PC-9 (cell line): Measurements from ENCODE around the gene KRT15. TPM values are rescaled to one million over a fixed set of nuclear protein-coding genes. Genes with fewer than 3 reads are reported as not detected.
A peak's percentile ranks its signal among the peaks of the same experiment; 100 is the strongest.

Experiments
- BruUV-seq: library from RNA; stranded (reverse); fragments of 400-500 nt; replicated peaks from 2 replicates; lab custom pipeline; 2021; lab: Mats Ljungman, UMichigan
- CTCF ChIA-PET: fragments of 300-600 bp; sonication (Branson Sonifier 250); formaldehyde crosslinking; loops from one replicate; lab custom pipeline; 2022; ENCODE audit warnings: antibody characterized with exemption; lab: Charles Lee
- POLR2A ChIA-PET: fragments of 300-600 bp; sonication (Branson Sonifier 250); formaldehyde crosslinking; loops from one replicate; lab custom pipeline; 2022; ENCODE audit warnings: antibody characterized with exemption; ENCODE audit not compliant: unreplicated experiment; lab: Charles Lee
- DNase-seq, 2 experiments: peaks; one replicate each; pipeline versions ENCODE4 v3.0.0 to v3.0.0-alpha.2; 2015 to 2022; ENCODE audit warnings: mixed read lengths in 1 of 2
- H2AFZ ChIP-seq: fragments of 200-600 bp; sonication (generic); 2 replicates; pipeline ENCODE4 v1.8.1; 2017; ENCODE audit warnings: antibody characterized with exemption
- H3F3A ChIP-seq: fragments of 200-600 bp; sonication (generic); 2 replicates; pipeline ENCODE4 v1.8.1; 2017; ENCODE audit warnings: antibody characterized with exemption, mild to moderate bottlenecking, low read depth; ENCODE audit not compliant: insufficient read depth
- H3K27ac ChIP-seq: fragments of 200-600 bp; sonication (generic); 2 replicates; pipeline ENCODE4 v1.6.1; 2016; ENCODE audit warnings: mixed run types
- H3K27me3 ChIP-seq: fragments of 200-600 bp; sonication (generic); 2 replicates; pipeline ENCODE4 v1.6.1; 2016; ENCODE audit warnings: low read depth, mixed run types; ENCODE audit not compliant: insufficient read depth
- H3K36me3 ChIP-seq: fragments of 200-600 bp; sonication (generic); 2 replicates; pipeline ENCODE4 v1.6.1; 2016; ENCODE audit warnings: low read depth, mixed run types
- H3K4me1 ChIP-seq: fragments of 200-600 bp; sonication (generic); replicated peaks from 2 replicates; pipeline ENCODE4 v1.6.1; 2016; ENCODE audit warnings: mixed run types; ENCODE audit not compliant: insufficient read depth
- H3K4me2 ChIP-seq: fragments of 200-600 bp; sonication (generic); 2 replicates; pipeline ENCODE4 v1.6.1; 2017; ENCODE audit warnings: mixed run types
- H3K4me3 ChIP-seq: fragments of 200-600 bp; sonication (generic); 2 replicates; pipeline ENCODE4 v1.6.1; 2016; ENCODE audit warnings: mixed run types
- H3K79me2 ChIP-seq: fragments of 200-600 bp; sonication (generic); 2 replicates; pipeline ENCODE4 v1.6.1; 2017; ENCODE audit warnings: low read depth, mixed run types
- H3K9me2 ChIP-seq: fragments of 200-600 bp; sonication (generic); 2 replicates; pipeline ENCODE4 v1.8.1; 2017; ENCODE audit warnings: mild to moderate bottlenecking; ENCODE audit not compliant: insufficient read depth
- H3K9me3 ChIP-seq: fragments of 200-600 bp; sonication (generic); 2 replicates; pipeline ENCODE4 v1.8.1; 2016; ENCODE audit warnings: low read depth; ENCODE audit not compliant: insufficient read depth
- H4K20me1 ChIP-seq: fragments of 200-600 bp; sonication (generic); 2 replicates; pipeline ENCODE4 v1.8.1; 2017; ENCODE audit not compliant: insufficient read depth
- CTCF ChIP-seq: fragments of 200-600 bp; sonication (generic); conservative IDR thresholded peaks from 2 replicates; pipeline ENCODE4 v1.6.1; 2017; ENCODE audit warnings: mixed run types, antibody characterized with exemption, mild to moderate bottlenecking, moderate library complexity
- EZH2 ChIP-seq: fragments of 200-600 bp; sonication (generic); IDR thresholded peaks from 2 replicates; pipeline ENCODE4 v1.8.0; 2017; ENCODE audit warnings: antibody characterized with exemption, low read depth
- intact Hi-C: fragments of 100-400 bp; cut with micrococcal nuclease; formaldehyde crosslinking; loops from one replicate; pipeline ENCODE4 v1.10.0; 2022; ENCODE audit not compliant: unreplicated experiment
- total RNA-seq: library from RNA; stranded (reverse); gene quantifications from 2 replicates; pipeline ENCODE4 v1.2.3, GENCODE V29; 2021

Gene KRT15
- total RNA-seq, 1 experiment from 2014 or later, result 41.9 TPM

- Histone ChIP-seq H3K79me2 (peaks cover 35% of the 10 kb centered on the region), H3F3A (peaks cover 63% of the 10 kb centered on the region), H3K27ac (peak overlapping the region; percentile 95), H3K9me2 (no peaks in the 10 kb centered on the region), H3K27me3 (no peaks in the 10 kb centered on the region), H3K9me3 (no peaks in the 10 kb centered on the region), H2AFZ (no peak overlapping the region), H3K4me2 (peak overlapping the region; percentile 69), H4K20me1 (peaks cover 5% of the 10 kb centered on the region; the same call in 1 of the 2 replicates), H3K4me1 (peaks cover 77% of the 10 kb centered on the region), H3K36me3 (peaks cover 16% of the 10 kb centered on the region), H3K4me3 (peak overlapping the region; percentile 36; the same call in 1 of the 2 replicates)
- intact Hi-C loops, result loop anchor here (1.0 to 10.0 kb wide), 2 partner anchors 12 to 195 kb away; no protein-coding TSS in a partner anchor
- CTCF ChIA-PET, result interaction anchor here (0.6 to 4.7 kb wide), 3 partner anchors 29 to 146 kb away, joined by 3 to 51 read pairs (median 4); no protein-coding TSS in a partner anchor
- TF ChIP-seq EZH2 (no peak), CTCF (no peak)
- no TSS peak for BruUV-seq
- POLR2A ChIA-PET, result interaction anchor here (0.6 to 5.8 kb wide), 4 partner anchors 13 to 895 kb away, joined by 3 to 75 read pairs (median 5); partner anchors contain the start of gene KRT13
- DNase-seq, result peak; percentile 79 to 83
Measured at GRCh38 chr17:41519501-41520224, 973 bp upstream of the KRT15 start.

- no peaks in the 10 kb centered on the region for H3K9me3 ChIP-seq
- peaks cover 3% of the 10 kb centered on the region for H3K36me3 ChIP-seq
- H3K27me3 ChIP-seq, result no peaks in the 10 kb centered on the region
- H3K4me3 ChIP-seq, result peak overlapping the region; percentile 36; the same call in 1 of the 2 replicates
- H4K20me1 ChIP-seq, result 0 out of 2 replicates have a peak, but pooled peaks cover under 1% of the 10 kb centered on the region
- H3K4me1 ChIP-seq, result peaks cover 61% of the 10 kb centered on the region
- no TSS peak for BruUV-seq
- peak overlapping the region; percentile 69 for H3K4me2 ChIP-seq
- no peak overlapping the region for H2AFZ ChIP-seq
- H3K79me2 ChIP-seq, result peaks cover 19% of the 10 kb centered on the region; the same call in 1 of the 2 replicates
- CTCF ChIA-PET, result interaction anchor here (0.7 kb wide), 1 partner anchor 267 kb away, joined by 6 read pairs; no protein-coding TSS in a partner anchor
- peaks cover 51% of the 10 kb centered on the region for H3F3A ChIP-seq
- peak in 1 of 2 experiments; percentile 32 for DNase-seq
- intact Hi-C loops, result no loop called here
- H3K27ac ChIP-seq, result peak overlapping the region; percentile 95; the same call in 1 of the 2 replicates
- POLR2A ChIA-PET, result interaction anchor here (0.6 kb wide), 1 partner anchor 10 kb away, joined by 3 read pairs; the partner anchor contains the start of gene KRT19
- TF ChIP-seq EZH2, result no peak
- TF ChIP-seq CTCF, result no peak
- H3K9me2 ChIP-seq, result no peaks in the 10 kb centered on the region
Measured at GRCh38 chr17:41518031-41518430, 659 bp downstream of the KRT15 start.

- no TSS peak for BruUV-seq
- H3K4me1 ChIP-seq, result peaks cover 50% of the 10 kb centered on the region
- ChIA-PET POLR2A (interaction anchor here (0.5 kb wide), 1 partner anchor 738 kb away, joined by 10 read pairs; no protein-coding TSS in a partner anchor), CTCF (no interaction called here)
- DNase-seq, result peak in 1 of 2 experiments; percentile 32
- no peaks in the 10 kb centered on the region for H3K27me3 ChIP-seq
- intact Hi-C loops, result no loop called here
- no peak for TF ChIP-seq CTCF
- no peak for TF ChIP-seq EZH2
- peak overlapping the region; percentile 69 for H3K4me2 ChIP-seq
- H3K27ac ChIP-seq, result no peak overlapping the region
- peaks cover 18% of the 10 kb centered on the region; the same call in 1 of the 2 replicates for H3K79me2 ChIP-seq
- no peaks in the 10 kb centered on the region for H4K20me1 ChIP-seq
- H2AFZ ChIP-seq, result no peak overlapping the region
- H3K4me3 ChIP-seq, result no peak overlapping the region
- no peaks in the 10 kb centered on the region for H3K9me3 ChIP-seq
- H3K36me3 ChIP-seq, result no peaks in the 10 kb centered on the region; the same call in 1 of the 2 replicates
- peaks cover 47% of the 10 kb centered on the region for H3F3A ChIP-seq
- H3K9me2 ChIP-seq, result no peaks in the 10 kb centered on the region
Measured at GRCh38 chr17:41516830-41517283, 1.8 kb downstream of the KRT15 start.
